ENCODE data around the gene PDGFD. TPM values are rescaled to one million over a fixed set of nuclear protein-coding genes. Genes with fewer than 3 reads are reported as not detected.

The PDGFD gene
- total and polyA plus RNA-seq, 8 donors = 2.1 to 7.7 (median 5.2) TPM

- no peak overlapping the region for H3K27ac ChIP-seq
- H3K4me1 ChIP-seq = no peaks in the 10 kb centered on the region
- TF ChIP-seq CTCF (IDR thresholded peaks at IDR 0.05) = no peak
- DNase-seq = peak in 1 of 4 donors; percentile 56
- no peak overlapping the region for H3K4me3 ChIP-seq
- no peaks in the 10 kb centered on the region for H3K36me3 ChIP-seq
- no peak for ATAC-seq
- intact Hi-C loops (cut with DNase I) = no loop called here
- H3K27me3 ChIP-seq = no peaks in the 10 kb centered on the region
- peaks cover 0 to 3% of the 10 kb centered on the region in 2 donors for H3K9me3 ChIP-seq
Observed at GRCh38 chr11:104036995-104037394, 127.0 kb downstream of the PDGFD start.

- no peaks in the 10 kb centered on the region for H3K36me3 ChIP-seq
- ATAC-seq (no peak), DNase-seq (peak in 1 of 4 donors; percentile 68)
- no peaks in the 10 kb centered on the region for H3K4me1 ChIP-seq
- no peak within 1 kb of the TSS for H3K27ac ChIP-seq
- no peak within 1 kb of the TSS for H3K4me3 ChIP-seq
- H3K9me3 ChIP-seq = peaks cover 0 to 3% of the 10 kb centered on the region in 2 donors
- TF ChIP-seq CTCF (IDR thresholded peaks at IDR 0.05) = no peak
- H3K27me3 ChIP-seq = no peaks in the 10 kb centered on the region
- intact Hi-C loops (cut with DNase I) = no loop called here
Observed at GRCh38 chr11:104036588-104036987, 127.4 kb downstream of the PDGFD start, which contains the start of gene DDI1. Gene DDI1, plus strand, starts transcription at chr11:104036640. Its CDS starts 183 bp downstream, at chr11:104036823.

GRCh38 chr11:104033561-104033960 lies 130.4 kb downstream of the PDGFD start:
- no peak for DNase-seq
- Histone ChIP-seq H3K27ac (no peak overlapping the region), H3K27me3 (no peaks in the 10 kb centered on the region), H3K4me1 (no peaks in the 10 kb centered on the region), H3K36me3 (no peaks in the 10 kb centered on the region), H3K4me3 (no peak overlapping the region), H3K9me3 (peaks cover 0 to 3% of the 10 kb centered on the region in 2 donors)
- TF ChIP-seq CTCF (IDR thresholded peaks at IDR 0.05) = no peak
- intact Hi-C loops (cut with DNase I) = no loop called here
- no peak for ATAC-seq

GRCh38 chr11:104033134-104033533 lies 130.8 kb downstream of the PDGFD start:
- H3K4me1 ChIP-seq = no peaks in the 10 kb centered on the region
- H3K27ac ChIP-seq = no peak overlapping the region
- peaks cover 0 to 3% of the 10 kb centered on the region in 2 donors for H3K9me3 ChIP-seq
- no peak for ATAC-seq
- no peak overlapping the region for H3K4me3 ChIP-seq
- no peak for TF ChIP-seq CTCF (IDR thresholded peaks at IDR 0.05)
- intact Hi-C loops (cut with DNase I) = no loop called here
- H3K27me3 ChIP-seq = no peaks in the 10 kb centered on the region
- H3K36me3 ChIP-seq = no peaks in the 10 kb centered on the region
- DNase-seq = no peak

GRCh38 chr11:104028476-104029263 lies 135.3 kb downstream of the PDGFD start:
- no peak for TF ChIP-seq CTCF (IDR thresholded peaks at IDR 0.05)
- Histone ChIP-seq H3K9me3 (no peaks in the 10 kb centered on the region), H3K4me3 (no peak overlapping the region), H3K4me1 (no peaks in the 10 kb centered on the region), H3K27me3 (no peaks in the 10 kb centered on the region), H3K27ac (no peak overlapping the region), H3K36me3 (no peaks in the 10 kb centered on the region)
- intact Hi-C loops (cut with DNase I) = no loop called here
- DNase-seq (no peak), ATAC-seq (no peak)
